B cell (primary cell): Measurements from ENCODE around the gene TM9SF2. TPM values are rescaled to one million over a fixed set of nuclear protein-coding genes. Genes with fewer than 3 reads are reported as not detected.

Experiments
- ATAC-seq: fragments of 200-7000 bp; cut with Tn5 transposase; one replicate; pipeline ENCODE4 v1.10.0; 2021; ENCODE audit warnings: low read depth, mild to moderate bottlenecking, moderate number of reproducible peaks, moderate library complexity
- CTCF ChIA-PET: fragments of 350-600 bp; sonication (Branson Sonifier 250); formaldehyde crosslinking; loops from one replicate; lab custom pipeline; 2021; ENCODE audit warnings: antibody characterized with exemption, inconsistent platforms; lab: Charles Lee
- POLR2A ChIA-PET: fragments of 350-600 bp; sonication (Branson Sonifier 250); formaldehyde crosslinking; loops from one replicate; lab custom pipeline; 2021; ENCODE audit warnings: antibody characterized with exemption; lab: Charles Lee
- DNase-seq: peaks from one replicate; pipeline ENCODE4 v3.0.0; 2013
- H2AFZ ChIP-seq: 2 replicates; pipeline ENCODE4 v1.6.1; 2012; ENCODE audit warnings: mild to moderate bottlenecking, low read depth, low read length; ENCODE audit not compliant: insufficient read depth, poor library complexity, severe bottlenecking
- H3K27ac ChIP-seq, 2 donors: 1 replicate in 1 of 2; 2 replicates in 1 of 2; pipeline ENCODE4 v1.5.1; 2012 to 2013; ENCODE audit warnings: low read length in 2 of 2, mild to moderate bottlenecking in 2 of 2, moderate library complexity in 1 of 2
- H3K27me3 ChIP-seq, 4 experiments: fragments of 200-600 bp in 1 of 4; sonication (generic) in 1 of 4; replicated peaks in 1 of 4; 1 replicate in 2 of 4; 2 replicates in 2 of 4; pipeline versions ENCODE4 v1.6.1 to v1.7.0; 2013 to 2016; ENCODE audit warnings: low read length in 3 of 4, mild to moderate bottlenecking in 2 of 4, mixed read lengths in 1 of 4, moderate library complexity in 1 of 4; ENCODE audit not compliant: insufficient read depth in 4 of 4, control insufficient read depth in 3 of 4; ENCODE audit errors: control extremely low read depth in 1 of 4
- H3K36me3 ChIP-seq, 2 experiments: replicated peaks in 1 of 2; 1 replicate in 1 of 2; 2 replicates in 1 of 2; pipeline versions ENCODE4 v1.6.1 to v1.7.1; 2013; ENCODE audit warnings: low read length in 1 of 2; ENCODE audit not compliant: insufficient read depth in 2 of 2, control insufficient read depth in 1 of 2; ENCODE audit errors: control extremely low read depth in 1 of 2, extremely low read depth in 1 of 2
- H3K4me1 ChIP-seq, 2 donors: fragments of 200-600 bp in 1 of 2; sonication (generic) in 1 of 2; 1 replicate in 1 of 2; 2 replicates in 1 of 2; pipeline versions ENCODE4 v1.5.1 to v1.6.1; 2013 to 2017; ENCODE audit warnings: low read length in 2 of 2; ENCODE audit not compliant: control insufficient read depth in 2 of 2, insufficient read depth in 2 of 2
- H3K4me2 ChIP-seq: replicated peaks from 2 replicates; pipeline ENCODE3; 2012; ENCODE audit warnings: mild to moderate bottlenecking, low read depth, low read length; ENCODE audit not compliant: poor library complexity, severe bottlenecking
- H3K4me3 ChIP-seq, 5 experiments: fragments of 200-600 bp in 1 of 5; sonication (generic) in 1 of 5; 1 replicate in 3 of 5; 2 replicates in 2 of 5; pipeline versions ENCODE4 v1.5.1 to v1.7.0; 2011 to 2016; ENCODE audit warnings: low read length in 4 of 5, mild to moderate bottlenecking in 4 of 5, low read depth in 2 of 5, control low read depth in 1 of 5, moderate library complexity in 1 of 5; ENCODE audit not compliant: insufficient read depth in 1 of 5; ENCODE audit errors: control extremely low read depth in 1 of 5, extremely low read depth in 1 of 5
- H3K79me2 ChIP-seq: fragments of 200-600 bp; sonication (generic); one replicate; pipeline ENCODE4 v1.6.0; 2016; ENCODE audit warnings: low read length; ENCODE audit not compliant: control insufficient read depth, insufficient read depth
- H3K9ac ChIP-seq: fragments of 200-600 bp; sonication (generic); 2 replicates; pipeline ENCODE4 v1.6.1; 2017; ENCODE audit warnings: mild to moderate bottlenecking, low read length, moderate library complexity
- H3K9me3 ChIP-seq, 3 donors: one replicate each; pipeline versions ENCODE4 v1.6.1 to v1.7.1; 2013; ENCODE audit warnings: low read length in 2 of 3; ENCODE audit not compliant: control insufficient read depth in 2 of 3, insufficient read depth in 1 of 3; ENCODE audit errors: control extremely low read depth in 1 of 3
- H4K20me1 ChIP-seq: 2 replicates; pipeline ENCODE4 v1.6.0; 2012; ENCODE audit warnings: mild to moderate bottlenecking, low read length; ENCODE audit not compliant: insufficient read depth, control insufficient read depth, poor library complexity, severe bottlenecking
- H3K27ac Mint-ChIP-seq: one replicate; pipeline ENCODE4 v1.8.0; 2021; ENCODE audit warnings: mixed read lengths
- H3K27me3 Mint-ChIP-seq: one replicate; pipeline ENCODE4 v1.8.0; 2021; ENCODE audit warnings: mixed read lengths
- H3K4me1 Mint-ChIP-seq: one replicate; pipeline ENCODE4 v1.8.0; 2021; ENCODE audit warnings: mixed read lengths
- H3K4me3 Mint-ChIP-seq: one replicate; pipeline ENCODE4 v1.8.0; 2021; ENCODE audit warnings: mixed read lengths
- H3K9me3 Mint-ChIP-seq: one replicate; pipeline ENCODE4 v1.8.0; 2022; ENCODE audit warnings: mixed read lengths; ENCODE audit not compliant: insufficient read depth
- EZH2 ChIP-seq: IDR thresholded peaks from 2 replicates; pipeline ENCODE4 v1.6.1; 2012; ENCODE audit warnings: borderline replicate concordance, low read depth, mild to moderate bottlenecking, moderate library complexity, low read length; ENCODE audit not compliant: insufficient read depth, poor library complexity, severe bottlenecking
- WGBS: methylation state at CpG from one replicate; pipeline ENCODE4 v1.1.5; 2013; ENCODE audit warnings: missing lambda C conversion rate; ENCODE audit not compliant: insufficient coverage; 5-methylcytosine and 5-hydroxymethylcytosine counted together
- intact Hi-C: fragments of 100-400 bp; cut with micrococcal nuclease; formaldehyde crosslinking; loops from one replicate; pipeline ENCODE4 v1.10.0; 2022
- polyA plus RNA-seq: library from polyadenylated mRNA; depleted of rRNA; stranded (reverse); fragments of >200 nt; gene quantifications from 2 replicates; pipeline ENCODE4 v1.2.3, GENCODE V29; 2012
- total RNA-seq, 2 donors: library from RNA; stranded (reverse); fragments of 120-200 nt in 1 of 2; gene quantifications; 1 replicate in 1 of 2; 2 replicates in 1 of 2; pipeline versions ENCODE4 v1.2.3 to v1.2.4, GENCODE V29; 2013 to 2022
- TF ChIP-seq, protein P1 (sequence below): fragments of 200-600 bp; IDR thresholded peaks from one replicate; pipeline ENCODE4 v1.8.0; 2022; ENCODE audit warnings: antibody characterized with exemption, mild to moderate bottlenecking

Gene TM9SF2
- total and polyA plus RNA-seq, 2 donors (not counting 1 experiment from before 2014, with no cell fraction given) = 20.2 to 63.6 TPM

DNA sequence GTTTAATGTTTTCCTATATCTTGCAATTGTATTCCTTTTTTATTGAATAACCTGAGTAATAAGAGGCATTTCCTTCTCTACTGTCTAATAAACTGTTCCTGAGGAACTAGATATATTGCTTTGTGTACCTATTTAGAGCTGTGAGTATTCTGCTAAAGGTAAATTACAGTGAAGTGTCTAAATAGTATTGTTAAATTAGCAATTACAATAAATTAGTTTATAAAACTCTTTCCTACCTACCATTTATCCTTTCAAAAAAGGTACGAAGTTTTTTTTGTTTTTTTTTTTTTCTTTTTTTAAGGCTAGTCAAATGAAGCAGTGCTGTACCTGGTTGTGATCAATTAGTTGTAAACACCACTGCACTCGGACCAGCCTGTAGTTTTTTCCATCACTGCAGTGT, 34.8 kb downstream of the TM9SF2 start:
- TF ChIP-seq EZH2 = no peak
- TF ChIP-seq, protein P1, sequence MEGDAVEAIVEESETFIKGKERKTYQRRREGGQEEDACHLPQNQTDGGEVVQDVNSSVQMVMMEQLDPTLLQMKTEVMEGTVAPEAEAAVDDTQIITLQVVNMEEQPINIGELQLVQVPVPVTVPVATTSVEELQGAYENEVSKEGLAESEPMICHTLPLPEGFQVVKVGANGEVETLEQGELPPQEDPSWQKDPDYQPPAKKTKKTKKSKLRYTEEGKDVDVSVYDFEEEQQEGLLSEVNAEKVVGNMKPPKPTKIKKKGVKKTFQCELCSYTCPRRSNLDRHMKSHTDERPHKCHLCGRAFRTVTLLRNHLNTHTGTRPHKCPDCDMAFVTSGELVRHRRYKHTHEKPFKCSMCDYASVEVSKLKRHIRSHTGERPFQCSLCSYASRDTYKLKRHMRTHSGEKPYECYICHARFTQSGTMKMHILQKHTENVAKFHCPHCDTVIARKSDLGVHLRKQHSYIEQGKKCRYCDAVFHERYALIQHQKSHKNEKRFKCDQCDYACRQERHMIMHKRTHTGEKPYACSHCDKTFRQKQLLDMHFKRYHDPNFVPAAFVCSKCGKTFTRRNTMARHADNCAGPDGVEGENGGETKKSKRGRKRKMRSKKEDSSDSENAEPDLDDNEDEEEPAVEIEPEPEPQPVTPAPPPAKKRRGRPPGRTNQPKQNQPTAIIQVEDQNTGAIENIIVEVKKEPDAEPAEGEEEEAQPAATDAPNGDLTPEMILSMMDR = no peak
- no peak overlapping the region for H3K4me2 ChIP-seq
- no peaks in the 10 kb centered on the region for H3K27me3 ChIP-seq
- no peaks in the 10 kb centered on the region for H3K4me1 ChIP-seq
- ATAC-seq (no peak), DNase-seq (no peak)
- H2AFZ ChIP-seq = no peak overlapping the region
- no peak overlapping the region for H3K4me3 Mint-ChIP-seq
- no peak overlapping the region for H3K27ac Mint-ChIP-seq
- H3K79me2 ChIP-seq = peaks cover 5% of the 10 kb centered on the region
- no peaks in the 10 kb centered on the region for H3K9me3 Mint-ChIP-seq
- peaks cover 6% of the 10 kb centered on the region for H4K20me1 ChIP-seq
- POLR2A ChIA-PET = no interaction called here
- peaks cover 8 to 36% of the 10 kb centered on the region in 2 experiments for H3K36me3 ChIP-seq
- no peaks in the 10 kb centered on the region for H3K9me3 ChIP-seq
- H3K4me3 ChIP-seq = no peak overlapping the region
- intact Hi-C loops = no loop called here
- no peak overlapping the region for H3K27ac ChIP-seq
- CTCF ChIA-PET = interaction anchor here (0.9 kb wide), 1 partner anchor 70 kb away, joined by 3 read pairs; no protein-coding TSS in a partner anchor
- peaks cover 2% of the 10 kb centered on the region for H3K4me1 Mint-ChIP-seq
- H3K27me3 Mint-ChIP-seq = no peaks in the 10 kb centered on the region
- WGBS = no CpG with 5 or more reads among the region's 2 CpGs
- H3K9ac ChIP-seq = no peak overlapping the region

- Histone ChIP-seq H3K27me3 (no peaks in the 10 kb centered on the region), H2AFZ (no peak overlapping the region), H3K79me2 (peaks cover 9% of the 10 kb centered on the region), H3K9ac (no peak overlapping the region), H3K27ac (peak overlapping the region in 1 of 2 donors; percentile 89), H3K9me3 (no peaks in the 10 kb centered on the region), H3K36me3 (peaks cover 8 to 50% of the 10 kb centered on the region in 2 experiments), H3K4me1 (peaks cover 25 to 34% of the 10 kb centered on the region in 2 donors), H3K4me3 (no peak overlapping the region), H4K20me1 (no peaks in the 10 kb centered on the region), H3K4me2 (no peak overlapping the region)
- ATAC-seq = no peak
- Mint-ChIP-seq H3K4me1 (peaks cover 30% of the 10 kb centered on the region), H3K4me3 (no peak overlapping the region), H3K27me3 (no peaks in the 10 kb centered on the region), H3K27ac (peak overlapping the region; percentile 76), H3K9me3 (no peaks in the 10 kb centered on the region)
- ChIA-PET POLR2A (interaction anchor here (0.7 kb wide), 1 partner anchor 12 kb away, joined by 8 read pairs; no protein-coding TSS in a partner anchor), CTCF (interaction anchor here (0.7 kb wide), 2 partner anchors 17 to 452 kb away, joined by 4 to 5 read pairs; no protein-coding TSS in a partner anchor)
- WGBS = no CpG with 5 or more reads among the region's 1 CpG
- TF ChIP-seq, protein P1 = no peak
- TF ChIP-seq EZH2 = no peak
- intact Hi-C loops = loop anchor here (5.0 kb wide), 3 partner anchors 103 to 258 kb away; no protein-coding TSS in a partner anchor
- DNase-seq = no peak
These were observed 39.3 kb downstream of the TM9SF2 start for GRCh38 chr13:99540530-99540929.
